HEK293 (cell line): Measurements from ENCODE around the gene NOL3.

Experiments used
- CTCF ChIA-PET: fragments of 350-600 bp; formaldehyde crosslinking; extraction: SDS; loops from one replicate; lab custom pipeline; 2021; ENCODE audit warnings: antibody characterized with exemption; lab: Yijun Ruan, JAX
- POLR2A ChIA-PET: fragments of 300-600 bp; formaldehyde crosslinking; extraction: SDS; loops from one replicate; lab custom pipeline; 2020; ENCODE audit warnings: antibody characterized with exemption, inconsistent platforms; lab: Yijun Ruan, JAX
- H3K27ac ChIP-seq: fragments of 200-500 bp; sonication (Bioruptor generic); 2 replicates; pipeline ENCODE4 v1.5.1; 2014; ENCODE audit warnings: low read depth, low read length, control low read depth, inconsistent platforms; ENCODE audit errors: extremely low read depth
- H3K36me3 ChIP-seq, 2 experiments: fragments of 200-500 bp in 1 of 2; sonication (Bioruptor generic) in 1 of 2; 1 replicate in 1 of 2; 2 replicates in 1 of 2; pipeline ENCODE4 v1.5.1; 2014 to 2017; ENCODE audit warnings: inconsistent platforms in 2 of 2, low read length in 2 of 2; ENCODE audit not compliant: control insufficient read depth in 2 of 2, insufficient read depth in 1 of 2
- H3K4me1 ChIP-seq: fragments of 200-500 bp; sonication (Bioruptor generic); 2 replicates; pipeline ENCODE4 v1.5.1; 2014; ENCODE audit warnings: mild to moderate bottlenecking, low read length, inconsistent platforms; ENCODE audit not compliant: control insufficient read depth, insufficient read depth
- H3K4me3 ChIP-seq: 2 replicates; pipeline ENCODE4 v1.5.1; 2011; ENCODE audit warnings: low read depth, mild to moderate bottlenecking, control low read depth, low read length, moderate library complexity
- H3K9me3 ChIP-seq: fragments of 200-500 bp; sonication (Bioruptor generic); 2 replicates; pipeline ENCODE4 v1.5.1; 2014; ENCODE audit warnings: low read depth, low read length, inconsistent platforms; ENCODE audit not compliant: control insufficient read depth, insufficient read depth
- KLF9 ChIP-seq: fragments of 450-650 bp; formaldehyde crosslinking; IDR thresholded peaks from 2 replicates; pipeline ENCODE4 v1.5.1; 2016; ENCODE audit warnings: missing biosample characterization, missing genetic modification characterization, low read depth
- PRDM10 ChIP-seq: fragments of 450-650 bp; formaldehyde crosslinking; IDR thresholded peaks from 2 replicates; pipeline ENCODE4 v1.5.1; 2016; ENCODE audit warnings: missing biosample characterization, missing genetic modification characterization
- ZBTB44 ChIP-seq: fragments of 450-650 bp; IDR thresholded peaks from 2 replicates; pipeline ENCODE4 v1.5.1; 2018; ENCODE audit warnings: missing biosample characterization, mild to moderate bottlenecking, missing genetic modification characterization
- ZNF133 ChIP-seq: fragments of 450-650 bp; formaldehyde crosslinking; IDR thresholded peaks from 2 replicates; pipeline ENCODE4 v1.5.1; 2016; ENCODE audit warnings: missing biosample characterization, missing genetic modification characterization
- ZNF202 ChIP-seq: fragments of 450-650 bp; formaldehyde crosslinking; IDR thresholded peaks from 2 replicates; pipeline ENCODE4 v1.5.1; 2016; ENCODE audit warnings: missing biosample characterization, missing genetic modification characterization, borderline replicate concordance
- ZNF335 ChIP-seq: fragments of 450-650 bp; formaldehyde crosslinking; conservative IDR thresholded peaks from 2 replicates; pipeline ENCODE4 v1.5.1; 2016; ENCODE audit warnings: missing biosample characterization, missing genetic modification characterization
- ZNF341 ChIP-seq: fragments of 450-650 bp; formaldehyde crosslinking; IDR thresholded peaks from 2 replicates; pipeline ENCODE4; 2016; ENCODE audit warnings: low read depth, missing biosample characterization, missing genetic modification characterization
- ZNF449 ChIP-seq: fragments of 450-650 bp; formaldehyde crosslinking; IDR thresholded peaks from 2 replicates; pipeline ENCODE4 v1.5.1; 2017; ENCODE audit warnings: missing biosample characterization, mild to moderate bottlenecking, missing genetic modification characterization, moderate library complexity
- ZNF501 ChIP-seq: fragments of 450-650 bp; formaldehyde crosslinking; IDR thresholded peaks from 2 replicates; pipeline ENCODE4 v1.5.1; 2016; ENCODE audit warnings: missing biosample characterization, missing genetic modification characterization
- ZNF561 ChIP-seq: fragments of 450-650 bp; IDR thresholded peaks from 2 replicates; pipeline ENCODE4 v1.5.1; 2018; ENCODE audit warnings: missing biosample characterization, missing genetic modification characterization, borderline replicate concordance
- ZNF629 ChIP-seq: fragments of 450-650 bp; formaldehyde crosslinking; IDR thresholded peaks from 2 replicates; pipeline ENCODE4 v1.5.1; 2017; ENCODE audit warnings: missing biosample characterization, missing genetic modification characterization
- ZNF645 ChIP-seq: fragments of 450-650 bp; formaldehyde crosslinking; IDR thresholded peaks from 2 replicates; pipeline ENCODE4; 2016; ENCODE audit warnings: missing biosample characterization, missing genetic modification characterization
- ZNF660 ChIP-seq: fragments of 450-650 bp; IDR thresholded peaks from 2 replicates; pipeline ENCODE4 v1.5.1; 2018; ENCODE audit warnings: missing biosample characterization, mild to moderate bottlenecking, missing genetic modification characterization
- ZNF837 ChIP-seq: fragments of 450-650 bp; formaldehyde crosslinking; IDR thresholded peaks from 2 replicates; pipeline ENCODE4 v1.5.1; 2016; ENCODE audit warnings: missing biosample characterization, missing genetic modification characterization
- ZSCAN30 ChIP-seq: fragments of 450-650 bp; IDR thresholded peaks from 2 replicates; pipeline ENCODE4 v1.5.1; 2018; ENCODE audit warnings: missing biosample characterization, mild to moderate bottlenecking, missing genetic modification characterization, moderate library complexity

Gene NOL3

GRCh38 chr16:67150833-67151396 lies 19.4 kb upstream of the NOL3 start, which contains the start of gene B3GNT9 (continued):
- TF ChIP-seq ZNF645 (tag by site-specific recombination) (no peak), ZNF341 (tag by site-specific recombination) (no peak), ZNF501 (tag by site-specific recombination) (no peak)

GRCh38 chr16:67151431-67152097 lies 18.8 kb upstream of the NOL3 start:
- TF ChIP-seq ZNF629 (tag by site-specific recombination) (no peak), ZNF837 (no peak), ZNF335 (tag by site-specific recombination) (peak; percentile 22; the same call in 1 of the 2 replicates)
- TF ChIP-seq, all 188 proteins: peak for 1
- Histone ChIP-seq H3K4me1 (0 out of 2 replicates have a peak, but pooled peaks cover 3% of the 10 kb centered on the region), H3K4me3 (no peak overlapping the region), H3K9me3 (no peaks in the 10 kb centered on the region), H3K27ac (no peak overlapping the region), H3K36me3 (peaks cover 0 to 31% of the 10 kb centered on the region in 2 experiments; a peak in 1 of 3 replicates)
- CTCF ChIA-PET = interaction anchor here (0.7 to 7.4 kb wide), 6 partner anchors 10 to 256 kb away, joined by 3 to 155 read pairs (median 6); partner anchors contain the start of gene CES3
- POLR2A ChIA-PET = interaction anchor here (0.8 kb wide), 1 partner anchor 33 kb away, joined by 3 read pairs; no protein-coding TSS in a partner anchor

- ChIA-PET POLR2A (interaction anchor here (0.5 to 2.0 kb wide), 7 partner anchors 15 to 194 kb away, joined by 3 to 10 read pairs (median 4); partner anchors contain the start of genes CES3 and NOL3), CTCF (interaction anchor here (0.5 to 7.4 kb wide), 53 partner anchors 10 to 292 kb away, joined by 3 to 155 read pairs (median 6); partner anchors contain the start of genes CBFB, CES3, EXOC3L1 and NOL3)
- H3K4me3 ChIP-seq = no peak overlapping the region
- TF ChIP-seq ZNF202 = no peak
- peak; percentile 94 for TF ChIP-seq ZNF133 (tag by site-specific recombination)
- no peak overlapping the region for H3K27ac ChIP-seq
- H3K4me1 ChIP-seq = 0 out of 2 replicates have a peak, but pooled peaks cover 3% of the 10 kb centered on the region
- H3K36me3 ChIP-seq = peaks cover 0 to under 1% of the 10 kb centered on the region in 2 experiments; a peak in 1 of 3 replicates
- no peaks in the 10 kb centered on the region for H3K9me3 ChIP-seq
These were observed 15.6 kb upstream of the NOL3 start for GRCh38 chr16:67154578-67155294.

GRCh38 chr16:67155295-67156142 lies 14.8 kb upstream of the NOL3 start:
- Histone ChIP-seq H3K4me1 (0 out of 2 replicates have a peak, but pooled peaks cover 3% of the 10 kb centered on the region), H3K9me3 (no peaks in the 10 kb centered on the region), H3K27ac (no peak overlapping the region), H3K36me3 (no peaks in the 10 kb centered on the region), H3K4me3 (no peak overlapping the region)
- ChIA-PET CTCF (interaction anchor here (0.5 to 7.4 kb wide), 60 partner anchors 10 to 293 kb away, joined by 3 to 155 read pairs (median 5); partner anchors contain the start of genes CBFB, CES3, EXOC3L1 and NOL3), POLR2A (interaction anchor here (0.5 to 2.0 kb wide), 6 partner anchors 15 to 195 kb away, joined by 3 to 10 read pairs (median 4); partner anchors contain the start of genes CES3 and NOL3)
- TF ChIP-seq ZNF660 (tag by site-specific recombination) = peak; percentile 91
- TF ChIP-seq PRDM10 (tag by site-specific recombination) = 0 out of 2 replicates have a peak, but pooled peaks have one; percentile 18
- peak; percentile 93 for TF ChIP-seq ZBTB44 (tag by site-specific recombination)
- peak; percentile 83 for TF ChIP-seq ZNF561 (tag by site-specific recombination)
- peak; percentile 75 for TF ChIP-seq ZNF449 (tag by site-specific recombination)
- TF ChIP-seq KLF9 (tag by site-specific recombination) = peak; percentile 62
- TF ChIP-seq ZSCAN30 (tag by site-specific recombination) = peak; percentile 95
